Suprapubic skin (tissue), 4 donors: ENCODE data around the gene SLC29A3. TPM values are rescaled to one million over a fixed set of nuclear protein-coding genes. Genes with fewer than 3 reads are reported as not detected.

Source experiments
- DNase-seq, 2 donors: peaks; one replicate each; pipeline ENCODE4 v3.0.0-alpha.2; 2019; ENCODE audit warnings: low spot score in 2 of 2
- H3K27ac ChIP-seq: fragments of 200-600 bp; sonication (generic); one replicate; pipeline ENCODE4 v1.5.1; 2019
- H3K27me3 ChIP-seq: fragments of 200-600 bp; sonication (generic); one replicate; pipeline ENCODE4 v1.5.1; 2019
- H3K36me3 ChIP-seq: fragments of 200-600 bp; sonication (generic); one replicate; pipeline ENCODE4 v1.5.1; 2019
- H3K4me1 ChIP-seq: fragments of 200-600 bp; sonication (generic); one replicate; pipeline ENCODE4 v1.5.1; 2019
- H3K4me3 ChIP-seq: fragments of 200-600 bp; sonication (generic); one replicate; pipeline ENCODE4 v1.5.1; 2019; ENCODE audit warnings: mild to moderate bottlenecking
- H3K9me3 ChIP-seq: fragments of 200-600 bp; sonication (generic); one replicate; pipeline ENCODE4 v1.5.1; 2019
- EP300 ChIP-seq: sonication (generic); formaldehyde crosslinking; IDR thresholded peaks from one replicate; pipeline ENCODE4 v1.6.1; 2017; ENCODE audit warnings: antibody characterized with exemption
- POLR2A ChIP-seq, 2 donors: fragments of 450-650 bp; IDR thresholded peaks; one replicate each; pipeline ENCODE4 v1.6.1; 2017; ENCODE audit warnings: antibody characterized with exemption in 2 of 2, mild to moderate bottlenecking in 2 of 2, moderate library complexity in 2 of 2
- POLR2AphosphoS5 ChIP-seq, 3 donors: sonication (generic); formaldehyde crosslinking; IDR thresholded peaks; one replicate each; pipeline ENCODE4 v1.6.1; 2017; ENCODE audit warnings: antibody characterized with exemption in 3 of 3
- WGBS: methylation state at CpG from one replicate; pipeline ENCODE4 v1.1.5; 2018; 5-methylcytosine and 5-hydroxymethylcytosine counted together
- total RNA-seq, 4 donors: library from RNA; depleted of rRNA; stranded (reverse); fragments of >200 nt; gene quantifications; one replicate each; pipeline ENCODE4 v1.1.0, GENCODE V29; 2016
- TF ChIP-seq, protein P1 (sequence below), 2 donors: fragments of 200-600 bp in 1 of 2; fragments of 450-650 bp in 1 of 2; sonication (generic) in 1 of 2; IDR thresholded peaks; one replicate each; pipeline ENCODE4 v1.5.1; 2016 to 2019; ENCODE audit warnings: antibody characterized with exemption in 2 of 2, mild to moderate bottlenecking in 1 of 2, moderate library complexity in 1 of 2

Gene SLC29A3
- total RNA-seq, 4 donors from 2014 or later, result 1.3 to 2.8 (median 2.2) TPM

DNA sequence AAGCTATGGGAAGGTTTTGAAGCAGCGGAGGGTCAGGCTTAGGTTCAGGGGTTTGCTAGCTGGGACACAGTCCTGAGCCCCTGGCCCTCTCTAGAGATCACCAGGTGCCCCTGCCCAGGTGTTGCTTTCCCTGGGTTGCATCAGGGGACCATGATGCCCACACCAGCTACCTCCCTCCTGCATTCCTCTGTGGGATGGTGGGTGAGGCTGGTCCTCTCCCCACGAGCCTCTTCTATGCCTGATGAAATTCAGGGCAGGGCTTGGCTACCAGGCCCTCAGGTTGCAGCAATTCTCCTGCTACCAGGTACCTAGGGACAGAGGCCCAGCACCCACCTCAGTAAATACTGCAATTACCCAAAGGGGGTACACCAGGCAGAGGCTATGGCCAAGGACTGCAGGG lies 10.8 kb upstream of the SLC29A3 start:
- H3K4me1 ChIP-seq, result peaks cover 11% of the 10 kb centered on the region
- DNase-seq, result no peak
- H3K36me3 ChIP-seq, result no peaks in the 10 kb centered on the region

DNA sequence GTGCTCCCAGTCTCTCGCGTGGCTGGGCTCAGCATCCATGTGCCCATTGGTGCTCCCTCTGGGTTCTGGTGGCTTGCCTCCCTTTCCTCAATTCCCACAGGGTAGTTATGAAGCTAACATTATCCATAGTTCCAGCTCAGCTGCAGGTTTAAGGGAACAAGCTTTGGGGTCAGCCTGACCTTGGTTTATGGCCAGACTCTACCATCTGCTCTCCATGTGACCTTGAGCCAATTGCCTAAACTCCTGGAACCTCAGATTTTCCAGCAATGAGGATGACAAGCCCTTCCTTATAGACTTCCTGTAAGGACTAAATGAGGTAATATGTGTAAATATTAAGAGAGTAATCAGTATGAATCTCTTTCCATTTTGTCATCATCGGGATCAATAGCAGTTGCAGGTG lies 10.1 kb upstream of the SLC29A3 start:
- no peaks in the 10 kb centered on the region for H3K36me3 ChIP-seq
- no peak overlapping the region for H3K4me3 ChIP-seq
- no peak overlapping the region for H3K27ac ChIP-seq
- H3K4me1 ChIP-seq, result peaks cover 19% of the 10 kb centered on the region
- no peaks in the 10 kb centered on the region for H3K27me3 ChIP-seq
- H3K9me3 ChIP-seq, result no peaks in the 10 kb centered on the region
- WGBS, result 75% methylated on average over 3 of the region's 3 CpGs
- no peak for DNase-seq
- no peak for TF ChIP-seq EP300
- no peak for TF ChIP-seq POLR2AphosphoS5 (IDR thresholded peaks at IDR 0.05)
- no peak for TF ChIP-seq POLR2A (IDR thresholded peaks at IDR 0.05)
- TF ChIP-seq, protein P1, sequence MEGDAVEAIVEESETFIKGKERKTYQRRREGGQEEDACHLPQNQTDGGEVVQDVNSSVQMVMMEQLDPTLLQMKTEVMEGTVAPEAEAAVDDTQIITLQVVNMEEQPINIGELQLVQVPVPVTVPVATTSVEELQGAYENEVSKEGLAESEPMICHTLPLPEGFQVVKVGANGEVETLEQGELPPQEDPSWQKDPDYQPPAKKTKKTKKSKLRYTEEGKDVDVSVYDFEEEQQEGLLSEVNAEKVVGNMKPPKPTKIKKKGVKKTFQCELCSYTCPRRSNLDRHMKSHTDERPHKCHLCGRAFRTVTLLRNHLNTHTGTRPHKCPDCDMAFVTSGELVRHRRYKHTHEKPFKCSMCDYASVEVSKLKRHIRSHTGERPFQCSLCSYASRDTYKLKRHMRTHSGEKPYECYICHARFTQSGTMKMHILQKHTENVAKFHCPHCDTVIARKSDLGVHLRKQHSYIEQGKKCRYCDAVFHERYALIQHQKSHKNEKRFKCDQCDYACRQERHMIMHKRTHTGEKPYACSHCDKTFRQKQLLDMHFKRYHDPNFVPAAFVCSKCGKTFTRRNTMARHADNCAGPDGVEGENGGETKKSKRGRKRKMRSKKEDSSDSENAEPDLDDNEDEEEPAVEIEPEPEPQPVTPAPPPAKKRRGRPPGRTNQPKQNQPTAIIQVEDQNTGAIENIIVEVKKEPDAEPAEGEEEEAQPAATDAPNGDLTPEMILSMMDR (IDR thresholded peaks at IDR 0.05), result no peak

More for the DNA sequence above, 10.8 kb upstream of the SLC29A3 start:
- H3K27me3 ChIP-seq, result no peaks in the 10 kb centered on the region
- H3K4me3 ChIP-seq, result no peak overlapping the region
- 69% methylated on average over 2 of the region's 2 CpGs for WGBS
- TF ChIP-seq, protein P1 (IDR thresholded peaks at IDR 0.05), result no peak
- no peaks in the 10 kb centered on the region for H3K9me3 ChIP-seq
- H3K27ac ChIP-seq, result no peak overlapping the region

DNA sequence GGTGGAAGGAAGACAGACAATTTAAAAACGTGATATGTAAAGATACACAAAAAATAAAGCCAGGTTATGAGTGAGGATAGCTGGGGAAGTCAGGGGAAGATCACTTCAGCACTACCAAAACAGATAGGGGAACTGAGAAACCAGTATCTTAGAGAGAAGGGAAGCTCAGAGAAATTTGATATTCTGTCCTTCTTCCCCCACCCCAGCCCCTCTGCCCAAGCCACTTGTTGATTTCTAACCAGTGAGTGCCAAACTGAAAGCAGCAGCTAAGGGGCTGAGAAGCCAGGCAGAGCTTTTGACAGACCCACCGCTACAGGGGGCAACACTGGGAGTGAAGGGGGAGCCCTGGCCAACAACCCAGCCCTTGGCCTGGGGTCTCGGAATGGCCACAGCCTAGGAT lies 9.1 kb upstream of the SLC29A3 start:
- Histone ChIP-seq H3K27ac (no peak overlapping the region), H3K9me3 (no peaks in the 10 kb centered on the region), H3K4me1 (peaks cover 28% of the 10 kb centered on the region), H3K36me3 (no peaks in the 10 kb centered on the region), H3K27me3 (no peaks in the 10 kb centered on the region), H3K4me3 (no peak overlapping the region)
- TF ChIP-seq, protein P1 (IDR thresholded peaks at IDR 0.05), result no peak
- TF ChIP-seq POLR2AphosphoS5 (IDR thresholded peaks at IDR 0.05), result no peak
- no peak for TF ChIP-seq EP300
- no peak for TF ChIP-seq POLR2A (IDR thresholded peaks at IDR 0.05)
- no peak for DNase-seq
- WGBS, result 71% methylated on average over 3 of the region's 3 CpGs

DNA sequence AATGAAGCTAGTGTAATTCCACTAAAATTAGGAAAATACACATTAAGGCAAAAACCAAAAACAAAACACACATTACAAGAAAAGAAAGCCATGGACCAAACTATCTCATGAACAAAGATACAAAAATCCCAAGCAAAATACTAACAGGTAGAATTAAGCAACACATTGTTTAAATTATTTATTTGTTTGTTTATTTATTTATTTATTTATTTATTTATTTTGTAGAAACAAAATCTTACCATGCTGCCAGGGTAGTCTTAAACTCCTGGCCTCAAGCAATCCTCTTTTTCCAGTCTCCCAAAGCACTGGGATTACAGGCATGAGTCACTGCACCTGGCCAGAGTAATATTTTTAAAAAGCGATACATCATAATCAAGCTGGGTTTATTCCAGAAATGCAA lies 6.8 kb upstream of the SLC29A3 start:
- Histone ChIP-seq H3K27ac (no peak overlapping the region), H3K4me1 (peaks cover 28% of the 10 kb centered on the region), H3K36me3 (no peaks in the 10 kb centered on the region), H3K4me3 (no peak overlapping the region), H3K9me3 (no peaks in the 10 kb centered on the region), H3K27me3 (no peaks in the 10 kb centered on the region)
- no peak for DNase-seq
- TF ChIP-seq EP300, result no peak
- no peak for TF ChIP-seq POLR2AphosphoS5 (IDR thresholded peaks at IDR 0.05)
- TF ChIP-seq, protein P1 (IDR thresholded peaks at IDR 0.05), result no peak
- TF ChIP-seq POLR2A (IDR thresholded peaks at IDR 0.05), result no peak
- 59% methylated on average over 1 of the region's 1 CpG for WGBS

DNA sequence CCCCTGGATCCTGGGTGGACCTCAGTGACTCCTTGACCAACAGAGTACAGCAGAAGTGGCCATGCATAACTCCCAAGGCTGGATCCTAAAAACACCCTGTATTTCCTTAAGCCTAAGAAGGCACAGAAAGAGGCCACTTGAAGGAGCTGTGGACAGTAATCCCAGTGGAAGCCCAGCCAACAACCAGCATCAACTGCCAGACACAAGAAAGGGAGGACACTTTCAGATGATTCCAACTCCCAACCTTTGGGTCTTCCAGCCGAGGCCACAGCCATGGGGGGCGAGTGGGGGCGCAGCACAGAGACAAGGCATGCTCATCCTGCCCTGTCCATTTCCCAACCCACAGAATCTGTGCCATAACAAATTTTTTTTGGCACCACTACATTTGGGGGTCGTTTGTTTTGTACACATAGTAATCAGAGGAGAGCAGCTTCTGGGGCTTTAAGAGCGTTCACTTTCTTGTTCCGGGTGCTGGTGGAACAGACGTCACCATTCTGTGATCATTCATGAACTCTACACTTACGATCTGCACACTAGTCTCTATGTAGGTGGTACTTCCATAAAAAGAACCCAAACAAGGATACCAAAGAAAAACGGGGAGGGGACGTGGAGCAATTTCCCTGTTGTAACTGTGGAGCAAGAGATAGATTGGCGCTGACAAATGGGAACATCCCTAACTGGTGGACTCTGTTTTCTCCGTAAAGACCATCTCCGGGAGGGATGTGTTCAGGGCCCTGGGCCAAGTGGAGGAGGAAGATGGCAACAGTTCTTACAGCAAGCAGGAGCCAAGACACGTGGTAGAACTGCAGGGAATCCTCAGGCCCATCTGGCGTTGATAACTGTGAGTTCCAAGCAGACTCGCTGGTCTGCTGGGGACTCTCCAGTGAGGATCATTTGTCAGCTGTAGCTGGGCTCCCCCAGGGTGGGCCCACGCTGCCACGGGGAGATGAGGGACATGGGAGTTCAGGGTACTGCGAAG lies 6.0 kb upstream of the SLC29A3 start:
- peak overlapping the region; percentile 6 for H3K4me3 ChIP-seq
- peaks cover 28% of the 10 kb centered on the region for H3K4me1 ChIP-seq
- no peaks in the 10 kb centered on the region for H3K36me3 ChIP-seq

More for the DNA sequence above, 6.0 kb upstream of the SLC29A3 start:
- 24% methylated on average over 19 of the region's 19 CpGs for WGBS
- TF ChIP-seq, protein P1 (IDR thresholded peaks at IDR 0.05), result no peak
- peak in 1 of 3 donors; percentile 51 for TF ChIP-seq POLR2AphosphoS5 (IDR thresholded peaks at IDR 0.05)
- no peak for TF ChIP-seq POLR2A (IDR thresholded peaks at IDR 0.05)
- no peak for TF ChIP-seq EP300
- peak overlapping the region; percentile 62 for H3K27ac ChIP-seq
- no peaks in the 10 kb centered on the region for H3K9me3 ChIP-seq
- peak; percentile 86 to 90 for DNase-seq
- H3K27me3 ChIP-seq, result no peaks in the 10 kb centered on the region
